Adrenal gland (tissue), 12 donors: Measurements from ENCODE around the gene LACTBL1. TPM values are rescaled to one million over a fixed set of nuclear protein-coding genes. Genes with fewer than 3 reads are reported as not detected.

Source experiments
- DNase-seq, 7 donors: peaks; one replicate each; pipeline ENCODE4 v3.0.0-alpha.2; 2019 to 2020
- H3K27ac ChIP-seq, 5 donors: fragments of 200-600 bp; sonication (generic) in 4 of 5; 1 replicate in 3 of 5; 2 replicates in 2 of 5; pipeline versions ENCODE4 v1.5.1 to v1.8.0; 2016 to 2020; ENCODE audit warnings: mild to moderate bottlenecking in 1 of 5
- H3K27me3 ChIP-seq: fragments of 200-600 bp; 2 replicates; pipeline ENCODE4 v1.8.0; 2021
- H3K36me3 ChIP-seq, 2 donors: fragments of 200-600 bp; replicated peaks in 1 of 2; 1 replicate in 1 of 2; 2 replicates in 1 of 2; pipeline versions ENCODE4 v1.5.1 to v1.8.0; 2018 to 2022
- H3K4me1 ChIP-seq, 2 donors: fragments of 200-600 bp; replicated peaks in 1 of 2; 1 replicate in 1 of 2; 2 replicates in 1 of 2; pipeline versions ENCODE4 v1.5.1 to v1.8.0; 2018 to 2021
- H3K4me3 ChIP-seq, 4 donors: fragments of 200-600 bp; sonication (generic) in 3 of 4; one replicate each; pipeline ENCODE4 v1.5.1; 2016 to 2018
- H3K9me3 ChIP-seq, 3 donors: fragments of 200-600 bp; sonication (generic) in 1 of 3; replicated peaks in 1 of 3; 1 replicate in 2 of 3; 2 replicates in 1 of 3; pipeline versions ENCODE4 v1.5.1 to v1.8.0; 2016 to 2021
- CTCF ChIP-seq, 6 experiments: fragments of 450-650 bp in 4 of 6; fragments of 200-600 bp in 2 of 6; sonication (generic) in 1 of 6; IDR thresholded peaks; 1 replicate in 5 of 6; 2 replicates in 1 of 6; pipeline versions ENCODE4 v1.5.1 to v1.8.0; 2016 to 2021; ENCODE audit warnings: antibody characterized with exemption in 6 of 6, mild to moderate bottlenecking in 2 of 6, moderate library complexity in 1 of 6
- POLR2A ChIP-seq, 2 donors: fragments of 450-650 bp; IDR thresholded peaks; one replicate each; pipeline ENCODE4 v1.6.1; 2017; ENCODE audit warnings: antibody characterized with exemption in 2 of 2, mild to moderate bottlenecking in 2 of 2, moderate library complexity in 1 of 2
- WGBS, 4 donors: extraction: QIAGEN DNeasy Blood & Tissue Kit in 2 of 4; methylation state at CpG; one replicate each; pipeline versions ENCODE4 v1.1.5 to v1.1.7; 2013 to 2017; 5-methylcytosine and 5-hydroxymethylcytosine counted together
- intact Hi-C, 2 donors: fragments of 100-400 bp; cut with DNase I; formaldehyde crosslinking; loops; one replicate each; pipeline versions ENCODE4 v1.14.1 to v1.15.0; 2022 to 2023
- polyA plus RNA-seq, 3 donors: library from polyadenylated mRNA; stranded (reverse); fragments of 200-250 nt in 2 of 3; fragments of 350-450 nt in 1 of 3; fragmentation: Illumina TruSeq in 1 of 3; extraction: RNeasy Lipid Tissue Mini Kit (QIAGEN cat#74804) in 1 of 3; gene quantifications; one replicate each; pipeline ENCODE4 v1.2.3, GENCODE V29; 2013 to 2014
- total RNA-seq, 9 donors: library from RNA; depleted of rRNA in 4 of 9; stranded (reverse); fragments of >200 nt in 4 of 9; fragments of 120-200 nt in 1 of 9; fragmentation: NEBNext Ultra II Directional in 1 of 9; extraction: Animal tissue kit (Norgen Biotek cat#: 25700) in 1 of 9; gene quantifications; one replicate each; pipeline versions ENCODE4 v1.1.0 to v1.2.4, GENCODE V29; 2013 to 2023
- donor health status: healthy with polysubstance abuse.
- donor health status: Bipolar disorder and iron deficiency.
- donor health status: DM: yes; HTN: yes; CAD: no.
- donor health status: DM: no; HTN: no; CAD: no.
- donor health status: DM: no; HTN: no; CAD: no.
- donor health status: DM: yes; HTN: yes; CAD: no.

The LACTBL1 gene
- total and polyA plus RNA-seq, 12 donors: not detected

GRCh38 chr1:22921452-22922126, 51.1 kb downstream of the LACTBL1 start:
- WGBS, 4 donors: 80 to 84% (median 82%) methylated on average over 8 of the region's 8 CpGs
- no peak overlapping the region for H3K4me3 ChIP-seq
- H3K9me3 ChIP-seq: no peaks in the 10 kb centered on the region
- TF ChIP-seq POLR2A (IDR thresholded peaks at IDR 0.05) (no peak), CTCF (IDR thresholded peaks at IDR 0.05) (no peak)
- H3K36me3 ChIP-seq: no peaks in the 10 kb centered on the region
- no peak for DNase-seq
- no peaks in the 10 kb centered on the region for H3K4me1 ChIP-seq
- no peaks in the 10 kb centered on the region for H3K27me3 ChIP-seq
- H3K27ac ChIP-seq: no peak overlapping the region
- intact Hi-C loops: no loop called here

GRCh38 chr1:22920734-22921451, 51.8 kb downstream of the LACTBL1 start:
- Histone ChIP-seq H3K27me3 (no peaks in the 10 kb centered on the region), H3K9me3 (no peaks in the 10 kb centered on the region), H3K4me1 (no peaks in the 10 kb centered on the region), H3K27ac (no peak overlapping the region), H3K36me3 (no peaks in the 10 kb centered on the region), H3K4me3 (no peak overlapping the region)
- TF ChIP-seq POLR2A (IDR thresholded peaks at IDR 0.05) (no peak), CTCF (IDR thresholded peaks at IDR 0.05) (no peak)
- 65 to 79% (median 73%) methylated on average over 5 to 8 of the region's 8 CpGs for WGBS, 4 donors
- DNase-seq: no peak
- intact Hi-C loops: no loop called here

GRCh38 chr1:22920026-22920733, 52.5 kb downstream of the LACTBL1 start:
- intact Hi-C loops: no loop called here
- no peaks in the 10 kb centered on the region for H3K36me3 ChIP-seq
- no peak overlapping the region for H3K27ac ChIP-seq
- no peaks in the 10 kb centered on the region for H3K27me3 ChIP-seq
- H3K9me3 ChIP-seq: no peaks in the 10 kb centered on the region
- H3K4me3 ChIP-seq: no peak overlapping the region
- WGBS, 4 donors: 59 to 78% (median 65%) methylated on average over 6 of the region's 6 CpGs
- no peak for DNase-seq
- no peaks in the 10 kb centered on the region for H3K4me1 ChIP-seq
- TF ChIP-seq CTCF (IDR thresholded peaks at IDR 0.05) (no peak), POLR2A (IDR thresholded peaks at IDR 0.05) (no peak)

GRCh38 chr1:22919341-22920025, 53.2 kb downstream of the LACTBL1 start:
- TF ChIP-seq CTCF (IDR thresholded peaks at IDR 0.05): no peak
- Histone ChIP-seq H3K36me3 (no peaks in the 10 kb centered on the region), H3K9me3 (no peaks in the 10 kb centered on the region), H3K27me3 (no peaks in the 10 kb centered on the region), H3K27ac (no peak overlapping the region), H3K4me1 (no peaks in the 10 kb centered on the region), H3K4me3 (no peak overlapping the region)
- intact Hi-C loops: no loop called here
- DNase-seq: no peak
- 65 to 78% (median 76%) methylated on average over 5 to 8 of the region's 8 CpGs for WGBS, 4 donors
